DMS 273 (cell line): ENCODE results near the gene DCP1A.

Source experiments
- DNase-seq: peaks from one replicate; lab custom pipeline; 2025; ENCODE audit not compliant: unreplicated experiment; lab: John Stamatoyannopoulos, UW

Gene DCP1A

GRCh38 chr3:53248161-53248560, 99.2 kb downstream of the DCP1A start:
- no peak for DNase-seq

- DNase-seq, result no peak
Measured at GRCh38 chr3:53247619-53248018, 99.7 kb downstream of the DCP1A start.

GRCh38 chr3:53244271-53244670, 103.1 kb downstream of the DCP1A start:
- no peak for DNase-seq

GRCh38 chr3:53243785-53244184, 103.6 kb downstream of the DCP1A start:
- DNase-seq, result no peak

- DNase-seq, result peak; percentile 49
Measured at GRCh38 chr3:53243165-53243564, 104.2 kb downstream of the DCP1A start.

GRCh38 chr3:53242642-53243041, 104.7 kb downstream of the DCP1A start:
- DNase-seq, result no peak

GRCh38 chr3:53242155-53242554, 105.2 kb downstream of the DCP1A start:
- no peak for DNase-seq

GRCh38 chr3:53240989-53241972, 106.1 kb downstream of the DCP1A start:
- DNase-seq, result no peak

- no peak for DNase-seq
Measured at GRCh38 chr3:53239800-53240199, 107.5 kb downstream of the DCP1A start.

GRCh38 chr3:53238886-53239285, 108.5 kb downstream of the DCP1A start:
- no peak for DNase-seq

GRCh38 chr3:53238051-53238850, 109.1 kb downstream of the DCP1A start:
- peak; percentile 25 for DNase-seq

- DNase-seq, result no peak
Measured at GRCh38 chr3:53236112-53236841, 111.1 kb downstream of the DCP1A start.

- DNase-seq, result no peak
Measured at GRCh38 chr3:53235545-53235944, 111.8 kb downstream of the DCP1A start.

- no peak for DNase-seq
Measured at GRCh38 chr3:53234841-53235232, 112.5 kb downstream of the DCP1A start.

GRCh38 chr3:53234130-53234840, 113.1 kb downstream of the DCP1A start:
- no peak for DNase-seq
